HepG2 (cell line): Measurements from ENCODE around the gene IFT122. TPM values are rescaled to one million over a fixed set of nuclear protein-coding genes. Genes with fewer than 3 reads are reported as not detected.

Experiments used
- LRRFIP1 ChIP-seq: sonication (generic); formaldehyde crosslinking; conservative IDR thresholded peaks from 2 replicates; pipeline ENCODE4 v1.4.0; 2020; ENCODE audit warnings: missing genetic modification reagents
- MIER2 ChIP-seq: IDR thresholded peaks from 2 replicates; pipeline ENCODE4 v1.6.1; 2016; ENCODE audit warnings: missing biosample characterization, missing genetic modification reagents
- NFE2 ChIP-seq: sonication (generic); formaldehyde crosslinking; IDR thresholded peaks from 2 replicates; pipeline ENCODE4 v1.4.0; 2020; ENCODE audit warnings: missing genetic modification reagents
- NFRKB ChIP-seq: fragments of 450-650 bp; IDR thresholded peaks from 2 replicates; pipeline ENCODE4 v1.6.1; 2017
- NR3C1 ChIP-seq: sonication (generic); formaldehyde crosslinking; IDR thresholded peaks from 2 replicates; pipeline ENCODE4 v1.4.0; 2020; ENCODE audit warnings: missing genetic modification reagents
- NRL ChIP-seq: sonication (generic); formaldehyde crosslinking; IDR thresholded peaks from 2 replicates; pipeline ENCODE4 v1.5.0; 2020; ENCODE audit warnings: missing genetic modification reagents, mild to moderate bottlenecking, moderate library complexity, borderline replicate concordance
- RAD21 ChIP-seq: fragments of 450-650 bp; formaldehyde crosslinking; IDR thresholded peaks from 2 replicates; pipeline ENCODE4 v1.5.0; 2020; ENCODE audit warnings: mild to moderate bottlenecking
- SP2 ChIP-seq: sonication (generic); formaldehyde crosslinking; IDR thresholded peaks from 2 replicates; pipeline ENCODE4 v1.5.1; 2020; ENCODE audit warnings: mild to moderate bottlenecking, missing genetic modification reagents
- TERF1 ChIP-seq: sonication (generic); formaldehyde crosslinking; IDR thresholded peaks from 2 replicates; pipeline ENCODE4 v1.8.0; 2022; ENCODE audit warnings: mild to moderate bottlenecking, missing genetic modification reagents, moderate library complexity
- XBP1 ChIP-seq: sonication (generic); formaldehyde crosslinking; IDR thresholded peaks from 2 replicates; pipeline ENCODE4 v1.5.0; 2020; ENCODE audit warnings: missing genetic modification reagents
- ZBED4 ChIP-seq: sonication (generic); formaldehyde crosslinking; IDR thresholded peaks from 2 replicates; pipeline ENCODE4 v1.4.0; 2020; ENCODE audit warnings: missing genetic modification reagents, borderline replicate concordance
- ZBTB42 ChIP-seq: sonication (generic); formaldehyde crosslinking; IDR thresholded peaks from 2 replicates; pipeline ENCODE4 v1.5.0; 2020; ENCODE audit warnings: mild to moderate bottlenecking, missing genetic modification reagents
- ZFP37 ChIP-seq: sonication (generic); formaldehyde crosslinking; IDR thresholded peaks from 2 replicates; pipeline ENCODE4 v1.4.0; 2020; ENCODE audit warnings: missing genetic modification reagents, borderline replicate concordance
- ZFP41 ChIP-seq: sonication (generic); formaldehyde crosslinking; IDR thresholded peaks from 2 replicates; pipeline ENCODE4 v1.4.0; 2020; ENCODE audit warnings: mild to moderate bottlenecking, missing genetic modification reagents, borderline replicate concordance
- ZNF362 ChIP-seq: sonication (generic); formaldehyde crosslinking; IDR thresholded peaks from 2 replicates; pipeline ENCODE4 v1.4.0; 2020; ENCODE audit warnings: missing genetic modification reagents, mild to moderate bottlenecking, borderline replicate concordance
- ZNF703 ChIP-seq: sonication (generic); formaldehyde crosslinking; IDR thresholded peaks from 2 replicates; pipeline ENCODE4 v1.5.1; 2020; ENCODE audit warnings: missing genetic modification reagents, mild to moderate bottlenecking, moderate library complexity, borderline replicate concordance
- ZNF704 ChIP-seq: sonication (generic); formaldehyde crosslinking; IDR thresholded peaks from 2 replicates; pipeline ENCODE4 v1.8.1; 2023; ENCODE audit warnings: mild to moderate bottlenecking, inconsistent platforms, moderate library complexity, missing genetic modification reagents, borderline replicate concordance
- ZNF724P ChIP-seq: sonication (generic); formaldehyde crosslinking; IDR thresholded peaks from 2 replicates; pipeline ENCODE4 v1.8.0; 2022; ENCODE audit warnings: missing genetic modification reagents, borderline replicate concordance
- ZSCAN9 ChIP-seq: IDR thresholded peaks from 2 replicates; pipeline ENCODE4 v1.6.1; 2016; ENCODE audit warnings: borderline replicate concordance
- polyA plus RNA-seq, 8 experiments: library from polyadenylated mRNA; depleted of rRNA in 3 of 8; stranded (reverse) in 7 of 8; unstranded in 1 of 8; fragments of >200 nt; fragmentation: Illumina TruSeq in 4 of 8; extraction: Trizol in 4 of 8; gene quantifications; 2 replicates each; pipeline versions ENCODE4 v1.2.1 to v1.2.3, GENCODE V29; 2011 to 2016; ENCODE audit warnings: low read depth in 4 of 8, missing spikeins in 1 of 8, mixed read lengths in 1 of 8; ENCODE audit not compliant: insufficient read depth in 1 of 8
- total RNA-seq, 5 experiments: library from RNA; depleted of rRNA; stranded (reverse); fragments of >200 nt; fragmentation: Illumina TruSeq; extraction: Trizol; gene quantifications; 2 replicates each; pipeline ENCODE4 v1.2.3, GENCODE V29; 2016; ENCODE audit warnings: low read depth in 1 of 5

The IFT122 gene
- total and polyA plus RNA-seq, 2 of the 13 experiments (the other 11 are each of a cell fraction or from before 2014, with no cell fraction given), result 10.1 to 10.3 TPM

GRCh38 chr3:129490273-129490675 lies 50.2 kb downstream of the IFT122 start (continued):
- TF ChIP-seq XBP1 (CRISPR knock-in tag) (no peak), ZFP41 (CRISPR knock-in tag) (no peak), NRL (CRISPR knock-in tag) (no peak), NR3C1 (CRISPR knock-in tag) (no peak), ZNF703 (CRISPR knock-in tag) (no peak), ZBED4 (CRISPR knock-in tag) (0 out of 2 replicates have a peak, but pooled peaks have one; percentile 32), ZSCAN9 (CRISPR knock-in tag) (0 out of 2 replicates have a peak, but pooled peaks have one; percentile 41), RAD21 (CRISPR knock-in tag) (peak; percentile 97), MIER2 (CRISPR knock-in tag) (0 out of 2 replicates have a peak, but pooled peaks have one; percentile 33), ZNF362 (no peak), LRRFIP1 (no peak), ZFP37 (CRISPR knock-in tag) (no peak), ZNF704 (CRISPR knock-in tag) (no peak), NFE2 (CRISPR knock-in tag) (0 out of 2 replicates have a peak, but pooled peaks have one; percentile 39), ZBTB42 (no peak), NFRKB (no peak), TERF1 (CRISPR knock-in tag) (no peak), ZNF724P (CRISPR knock-in tag) (no peak), SP2 (CRISPR knock-in tag) (no peak)
